WERI-Rb-1 (cell line): ENCODE measurements around the gene MCRS1.

Experiments
- DNase-seq: peaks from one replicate; pipeline ENCODE4 v3.0.0-alpha.2; 2020
- H3K27ac ChIP-seq: fragments of 250-450 bp; sonication (Bioruptor Pico); 2 replicates; pipeline ENCODE4 v1.5.1; 2020; ENCODE audit warnings: mild to moderate bottlenecking, moderate library complexity
- H3K27me3 ChIP-seq: fragments of 250-450 bp; sonication (Bioruptor Pico); 2 replicates; pipeline ENCODE4 v1.5.1; 2021; ENCODE audit warnings: mild to moderate bottlenecking, low read depth, moderate library complexity; ENCODE audit not compliant: insufficient read depth, severe bottlenecking
- H3K36me3 ChIP-seq: fragments of 250-450 bp; sonication (Bioruptor Pico); 2 replicates; pipeline ENCODE4 v1.5.1; 2020; ENCODE audit warnings: mild to moderate bottlenecking, moderate library complexity
- H3K4me3 ChIP-seq: 2 replicates; pipeline ENCODE4 v1.5.1; 2011; ENCODE audit warnings: low read depth, mild to moderate bottlenecking, control low read depth, low read length
- H3K9me3 ChIP-seq: fragments of 250-450 bp; sonication (Bioruptor Pico); 2 replicates; pipeline ENCODE4 v1.5.1; 2021; ENCODE audit warnings: mild to moderate bottlenecking, moderate library complexity; ENCODE audit not compliant: severe bottlenecking
- TF ChIP-seq, protein P1 (sequence below): IDR thresholded peaks from 2 replicates; pipeline ENCODE4 v1.5.1; 2011; ENCODE audit warnings: low read depth, mild to moderate bottlenecking, control low read depth, inconsistent platforms, low read length

MCRS1 gene

DNA sequence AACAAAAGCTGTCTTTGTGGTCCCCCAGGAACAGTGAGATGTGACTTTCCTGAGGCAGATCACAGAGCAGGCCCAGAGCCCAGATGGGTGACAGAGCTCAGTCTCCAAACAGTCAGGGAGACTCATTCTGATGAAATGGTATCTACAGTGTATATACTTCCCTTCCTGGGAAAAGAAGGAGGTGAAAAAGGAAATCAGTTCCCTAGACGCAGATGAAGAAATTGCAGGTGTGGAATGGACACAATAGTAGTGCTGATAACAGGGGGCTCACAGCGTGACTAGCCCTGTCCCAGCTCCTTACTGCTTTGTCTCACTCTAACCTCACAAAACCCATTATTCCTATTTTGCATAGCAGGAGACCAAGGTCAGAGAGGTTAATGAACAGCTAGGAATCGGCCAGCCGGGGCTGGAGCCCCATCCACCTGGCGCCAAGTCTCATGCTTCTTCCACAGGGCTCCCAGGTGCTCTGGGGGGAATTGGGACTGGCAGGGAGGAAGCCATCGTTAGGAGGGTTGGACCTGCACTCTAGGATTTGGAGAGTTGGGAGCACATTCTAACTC, 17.2 kb downstream of the MCRS1 start:
- H3K27me3 ChIP-seq = no peaks in the 10 kb centered on the region
- no peak for DNase-seq
- TF ChIP-seq, protein P1, sequence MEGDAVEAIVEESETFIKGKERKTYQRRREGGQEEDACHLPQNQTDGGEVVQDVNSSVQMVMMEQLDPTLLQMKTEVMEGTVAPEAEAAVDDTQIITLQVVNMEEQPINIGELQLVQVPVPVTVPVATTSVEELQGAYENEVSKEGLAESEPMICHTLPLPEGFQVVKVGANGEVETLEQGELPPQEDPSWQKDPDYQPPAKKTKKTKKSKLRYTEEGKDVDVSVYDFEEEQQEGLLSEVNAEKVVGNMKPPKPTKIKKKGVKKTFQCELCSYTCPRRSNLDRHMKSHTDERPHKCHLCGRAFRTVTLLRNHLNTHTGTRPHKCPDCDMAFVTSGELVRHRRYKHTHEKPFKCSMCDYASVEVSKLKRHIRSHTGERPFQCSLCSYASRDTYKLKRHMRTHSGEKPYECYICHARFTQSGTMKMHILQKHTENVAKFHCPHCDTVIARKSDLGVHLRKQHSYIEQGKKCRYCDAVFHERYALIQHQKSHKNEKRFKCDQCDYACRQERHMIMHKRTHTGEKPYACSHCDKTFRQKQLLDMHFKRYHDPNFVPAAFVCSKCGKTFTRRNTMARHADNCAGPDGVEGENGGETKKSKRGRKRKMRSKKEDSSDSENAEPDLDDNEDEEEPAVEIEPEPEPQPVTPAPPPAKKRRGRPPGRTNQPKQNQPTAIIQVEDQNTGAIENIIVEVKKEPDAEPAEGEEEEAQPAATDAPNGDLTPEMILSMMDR = no peak

DNA sequence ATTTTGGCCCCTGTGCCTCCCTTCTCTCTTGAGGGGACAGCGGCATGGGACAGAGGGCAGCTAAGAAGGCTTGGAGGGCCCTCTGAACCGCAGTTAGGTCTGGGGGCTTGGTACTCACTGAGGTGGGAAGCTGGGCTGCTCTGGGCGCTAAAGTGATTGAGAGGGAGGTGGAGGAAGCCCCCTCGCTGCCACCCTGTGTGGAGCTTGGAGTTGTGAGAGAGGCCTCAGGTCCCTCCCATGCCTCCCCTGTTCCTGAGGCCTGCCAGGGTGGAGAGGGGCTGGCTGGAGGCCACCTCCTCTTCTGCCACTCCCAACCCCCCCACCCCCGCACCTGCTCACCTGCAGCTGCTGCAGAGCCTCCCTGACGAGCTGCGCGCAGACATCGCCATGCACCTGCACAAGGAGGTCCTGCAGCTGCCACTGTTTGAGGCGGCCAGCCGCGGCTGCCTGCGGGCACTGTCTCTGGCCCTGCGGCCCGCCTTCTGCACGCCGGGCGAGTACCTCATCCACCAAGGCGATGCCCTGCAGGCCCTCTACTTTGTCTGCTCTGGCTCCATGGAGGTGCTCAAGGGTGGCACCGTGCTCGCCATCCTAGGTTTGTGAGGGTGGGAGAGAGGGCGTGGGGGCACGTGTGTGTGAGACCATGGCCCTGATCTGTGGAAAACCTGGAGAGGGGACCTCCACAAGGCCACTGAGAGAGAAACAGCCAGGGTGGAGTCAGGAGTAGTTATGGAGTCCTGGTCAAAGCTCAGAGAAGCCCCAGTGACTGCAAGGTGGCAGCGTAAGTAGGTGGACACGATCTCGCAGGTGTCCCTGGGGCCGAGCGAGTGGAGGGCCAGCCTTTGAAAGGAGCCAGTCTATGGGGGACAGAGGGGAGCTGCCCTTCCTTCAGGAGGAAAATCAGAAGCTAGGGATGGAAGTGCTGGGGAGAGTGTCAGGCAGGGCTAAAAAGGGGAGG, 17.9 kb downstream of the MCRS1 start:
- H3K4me3 ChIP-seq = no peak overlapping the region
- no peaks in the 10 kb centered on the region for H3K9me3 ChIP-seq
- H3K27ac ChIP-seq = no peak overlapping the region
- H3K27me3 ChIP-seq = no peaks in the 10 kb centered on the region
- TF ChIP-seq, protein P1 = no peak
- no peaks in the 10 kb centered on the region for H3K36me3 ChIP-seq
- DNase-seq = no peak

More for the DNA sequence above, 17.2 kb downstream of the MCRS1 start:
- Histone ChIP-seq H3K36me3 (peaks cover under 1% of the 10 kb centered on the region), H3K4me3 (no peak overlapping the region), H3K9me3 (no peaks in the 10 kb centered on the region), H3K27ac (no peak overlapping the region)

DNA sequence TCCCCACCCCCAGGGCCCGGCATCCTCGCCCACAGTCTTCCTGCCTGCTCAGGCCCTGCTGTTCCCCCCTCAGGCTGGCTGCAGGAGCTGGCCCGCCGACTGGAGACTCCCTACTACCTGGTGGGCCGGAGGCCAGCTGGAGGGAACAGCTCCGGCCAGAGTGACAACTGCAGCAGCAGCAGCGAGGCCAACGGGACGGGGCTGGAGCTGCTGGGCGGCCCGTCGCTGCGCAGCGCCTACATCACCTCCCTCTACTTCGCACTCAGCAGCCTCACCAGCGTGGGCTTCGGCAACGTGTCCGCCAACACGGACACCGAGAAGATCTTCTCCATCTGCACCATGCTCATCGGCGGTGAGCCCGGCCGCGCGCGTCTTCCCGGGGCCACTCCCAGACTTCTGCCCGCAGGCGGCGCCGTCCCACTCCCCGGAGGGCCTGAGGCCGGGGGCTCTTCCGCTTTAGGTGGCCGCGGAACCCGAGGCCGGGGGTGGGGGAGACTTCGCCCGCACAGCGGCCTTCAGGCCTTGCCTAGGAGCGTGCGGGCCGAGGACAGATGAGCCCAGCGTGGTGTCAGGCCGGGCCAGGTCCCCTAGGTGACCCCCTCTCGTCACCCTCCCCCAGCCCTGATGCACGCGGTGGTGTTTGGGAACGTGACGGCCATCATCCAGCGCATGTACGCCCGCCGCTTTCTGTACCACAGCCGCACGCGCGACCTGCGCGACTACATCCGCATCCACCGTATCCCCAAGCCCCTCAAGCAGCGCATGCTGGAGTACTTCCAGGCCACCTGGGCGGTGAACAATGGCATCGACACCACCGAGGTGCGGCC, 18.9 kb downstream of the MCRS1 start:
- DNase-seq = no peak
- TF ChIP-seq, protein P1 = no peak
- no peaks in the 10 kb centered on the region for H3K27me3 ChIP-seq
- no peak overlapping the region for H3K27ac ChIP-seq
- H3K9me3 ChIP-seq = no peaks in the 10 kb centered on the region
- no peaks in the 10 kb centered on the region for H3K36me3 ChIP-seq
- H3K4me3 ChIP-seq = no peak overlapping the region

DNA sequence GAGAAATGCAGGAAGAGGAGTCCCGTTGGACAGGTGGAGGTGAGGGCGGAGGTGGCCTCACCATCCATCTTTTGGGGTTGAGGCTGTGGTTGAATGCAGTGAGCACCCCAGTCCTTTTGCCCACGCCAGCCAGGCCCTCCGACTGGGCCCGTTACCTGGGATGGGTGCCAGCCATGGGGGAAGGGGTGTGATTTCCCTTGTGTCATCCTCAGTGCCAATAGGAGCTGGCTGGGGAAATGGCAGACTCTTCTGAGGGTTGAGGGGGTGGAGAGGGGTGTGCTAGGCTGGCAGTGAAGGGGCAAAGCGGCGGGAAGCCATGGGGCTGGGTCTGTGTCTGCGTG, 19.5 kb downstream of the MCRS1 start:
- Histone ChIP-seq H3K27me3 (no peaks in the 10 kb centered on the region), H3K36me3 (no peaks in the 10 kb centered on the region), H3K27ac (no peak overlapping the region), H3K9me3 (no peaks in the 10 kb centered on the region), H3K4me3 (no peak overlapping the region)
- DNase-seq = no peak
- TF ChIP-seq, protein P1 = no peak

DNA sequence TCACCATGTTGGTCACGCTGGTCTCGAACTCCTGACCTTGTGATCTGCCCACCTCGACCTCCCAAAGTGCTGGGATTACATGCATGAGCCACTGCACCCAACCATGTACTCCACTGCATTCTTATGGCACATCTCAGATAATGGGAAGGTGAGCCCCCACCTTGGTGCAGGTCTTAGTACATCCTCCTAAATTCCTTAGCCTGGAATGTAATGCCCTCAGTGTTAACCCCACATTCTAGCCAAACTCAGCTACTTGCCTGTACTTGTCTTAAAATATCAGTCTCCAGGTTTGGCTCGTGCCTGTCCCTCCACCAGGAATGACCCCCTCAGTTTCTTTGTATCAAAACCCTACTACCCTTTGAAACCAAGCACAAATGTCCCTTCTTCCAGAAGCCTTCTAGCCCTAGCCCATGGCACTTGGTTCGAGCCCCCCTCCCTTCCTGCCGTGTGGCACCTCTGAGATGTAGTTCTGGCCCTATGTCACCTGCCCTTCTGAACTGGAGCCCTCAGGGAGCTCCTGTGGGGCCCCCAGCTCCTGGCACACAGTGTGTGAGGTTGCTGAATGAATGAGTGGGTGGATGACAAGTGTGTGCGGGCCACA, 20.8 kb downstream of the MCRS1 start:
- no peak overlapping the region for H3K27ac ChIP-seq
- TF ChIP-seq, protein P1 = no peak
- H3K4me3 ChIP-seq = no peak overlapping the region
- no peaks in the 10 kb centered on the region for H3K36me3 ChIP-seq
- no peaks in the 10 kb centered on the region for H3K27me3 ChIP-seq
- no peaks in the 10 kb centered on the region for H3K9me3 ChIP-seq
- no peak for DNase-seq
